HL-60 (cell line): ENCODE data around the gene RPP30.
A peak's percentile ranks its signal among the peaks of the same experiment; 100 is the strongest.

Experiments used
- DNase-seq, 2 experiments: peaks; one replicate each; pipeline ENCODE4 v3.0.0-alpha.2; 2010 to 2020; ENCODE audit warnings: low read depth in 1 of 2, low spot score in 1 of 2
- H3K27ac ChIP-seq: fragments of 250-450 bp; sonication (Bioruptor Pico); replicated peaks from 2 replicates; pipeline ENCODE4 v1.5.1; 2020; ENCODE audit warnings: mild to moderate bottlenecking, moderate library complexity
- H3K27me3 ChIP-seq: fragments of 250-450 bp; sonication (Bioruptor Pico); 2 replicates; pipeline ENCODE4 v1.5.1; 2021; ENCODE audit warnings: mild to moderate bottlenecking, moderate library complexity; ENCODE audit not compliant: insufficient read depth, poor library complexity, severe bottlenecking
- H3K4me3 ChIP-seq: replicated peaks from 2 replicates; pipeline ENCODE4 v1.5.1; 2011; ENCODE audit warnings: mild to moderate bottlenecking, control low read depth, low read length; ENCODE audit not compliant: insufficient read depth
- CTCF ChIP-seq: IDR thresholded peaks from one replicate; pipeline ENCODE4 v1.5.1; 2011; ENCODE audit warnings: low read length, control low read depth, inconsistent platforms; ENCODE audit not compliant: insufficient read depth
- GABPA ChIP-seq: IDR thresholded peaks from 2 replicates; pipeline ENCODE4 v1.6.1; 2012; ENCODE audit warnings: low read depth
- POLR2AphosphoS5 ChIP-seq: IDR thresholded peaks from 2 replicates; pipeline ENCODE4 v1.6.1; 2012; ENCODE audit warnings: low read depth
- SPI1 ChIP-seq: IDR thresholded peaks from 2 replicates; pipeline ENCODE4 v1.6.1; 2012; ENCODE audit warnings: low read depth, mild to moderate bottlenecking, borderline replicate concordance
- TF ChIP-seq, protein P1 (sequence below): IDR thresholded peaks from 2 replicates; pipeline ENCODE4 v1.6.1; 2012; ENCODE audit warnings: low read depth; ENCODE audit not compliant: insufficient replicate concordance

The RPP30 gene

GRCh38 chr10:90845726-90846125 is 26.0 kb upstream of the RPP30 start:
- H3K27ac ChIP-seq = no peak overlapping the region
- DNase-seq = no peak
- H3K4me3 ChIP-seq = no peak overlapping the region
- no peaks in the 10 kb centered on the region for H3K27me3 ChIP-seq
- TF ChIP-seq SPI1 = no peak
- TF ChIP-seq GABPA = no peak
- TF ChIP-seq POLR2AphosphoS5 = no peak
- TF ChIP-seq, protein P1, sequence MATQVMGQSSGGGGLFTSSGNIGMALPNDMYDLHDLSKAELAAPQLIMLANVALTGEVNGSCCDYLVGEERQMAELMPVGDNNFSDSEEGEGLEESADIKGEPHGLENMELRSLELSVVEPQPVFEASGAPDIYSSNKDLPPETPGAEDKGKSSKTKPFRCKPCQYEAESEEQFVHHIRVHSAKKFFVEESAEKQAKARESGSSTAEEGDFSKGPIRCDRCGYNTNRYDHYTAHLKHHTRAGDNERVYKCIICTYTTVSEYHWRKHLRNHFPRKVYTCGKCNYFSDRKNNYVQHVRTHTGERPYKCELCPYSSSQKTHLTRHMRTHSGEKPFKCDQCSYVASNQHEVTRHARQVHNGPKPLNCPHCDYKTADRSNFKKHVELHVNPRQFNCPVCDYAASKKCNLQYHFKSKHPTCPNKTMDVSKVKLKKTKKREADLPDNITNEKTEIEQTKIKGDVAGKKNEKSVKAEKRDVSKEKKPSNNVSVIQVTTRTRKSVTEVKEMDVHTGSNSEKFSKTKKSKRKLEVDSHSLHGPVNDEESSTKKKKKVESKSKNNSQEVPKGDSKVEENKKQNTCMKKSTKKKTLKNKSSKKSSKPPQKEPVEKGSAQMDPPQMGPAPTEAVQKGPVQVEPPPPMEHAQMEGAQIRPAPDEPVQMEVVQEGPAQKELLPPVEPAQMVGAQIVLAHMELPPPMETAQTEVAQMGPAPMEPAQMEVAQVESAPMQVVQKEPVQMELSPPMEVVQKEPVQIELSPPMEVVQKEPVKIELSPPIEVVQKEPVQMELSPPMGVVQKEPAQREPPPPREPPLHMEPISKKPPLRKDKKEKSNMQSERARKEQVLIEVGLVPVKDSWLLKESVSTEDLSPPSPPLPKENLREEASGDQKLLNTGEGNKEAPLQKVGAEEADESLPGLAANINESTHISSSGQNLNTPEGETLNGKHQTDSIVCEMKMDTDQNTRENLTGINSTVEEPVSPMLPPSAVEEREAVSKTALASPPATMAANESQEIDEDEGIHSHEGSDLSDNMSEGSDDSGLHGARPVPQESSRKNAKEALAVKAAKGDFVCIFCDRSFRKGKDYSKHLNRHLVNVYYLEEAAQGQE = no peak

GRCh38 chr10:90846746-90847145 is 25.0 kb upstream of the RPP30 start:
- TF ChIP-seq POLR2AphosphoS5 (no peak), CTCF (no peak), GABPA (no peak), SPI1 (no peak)
- TF ChIP-seq, protein P1 = no peak
- no peak overlapping the region for H3K27ac ChIP-seq
- H3K27me3 ChIP-seq = no peaks in the 10 kb centered on the region
- DNase-seq = no peak
- no peak overlapping the region for H3K4me3 ChIP-seq

- Histone ChIP-seq H3K27me3 (no peaks in the 10 kb centered on the region), H3K27ac (no peak overlapping the region), H3K4me3 (no peak overlapping the region)
- TF ChIP-seq SPI1 (peak; percentile 25; the same call in 1 of the 2 replicates), POLR2AphosphoS5 (no peak)
- TF ChIP-seq, protein P1 = no peak
- peak in 1 of 2 experiments; percentile 4 for DNase-seq
These were observed 24.3 kb upstream of the RPP30 start for GRCh38 chr10:90847436-90847835.

DNA sequence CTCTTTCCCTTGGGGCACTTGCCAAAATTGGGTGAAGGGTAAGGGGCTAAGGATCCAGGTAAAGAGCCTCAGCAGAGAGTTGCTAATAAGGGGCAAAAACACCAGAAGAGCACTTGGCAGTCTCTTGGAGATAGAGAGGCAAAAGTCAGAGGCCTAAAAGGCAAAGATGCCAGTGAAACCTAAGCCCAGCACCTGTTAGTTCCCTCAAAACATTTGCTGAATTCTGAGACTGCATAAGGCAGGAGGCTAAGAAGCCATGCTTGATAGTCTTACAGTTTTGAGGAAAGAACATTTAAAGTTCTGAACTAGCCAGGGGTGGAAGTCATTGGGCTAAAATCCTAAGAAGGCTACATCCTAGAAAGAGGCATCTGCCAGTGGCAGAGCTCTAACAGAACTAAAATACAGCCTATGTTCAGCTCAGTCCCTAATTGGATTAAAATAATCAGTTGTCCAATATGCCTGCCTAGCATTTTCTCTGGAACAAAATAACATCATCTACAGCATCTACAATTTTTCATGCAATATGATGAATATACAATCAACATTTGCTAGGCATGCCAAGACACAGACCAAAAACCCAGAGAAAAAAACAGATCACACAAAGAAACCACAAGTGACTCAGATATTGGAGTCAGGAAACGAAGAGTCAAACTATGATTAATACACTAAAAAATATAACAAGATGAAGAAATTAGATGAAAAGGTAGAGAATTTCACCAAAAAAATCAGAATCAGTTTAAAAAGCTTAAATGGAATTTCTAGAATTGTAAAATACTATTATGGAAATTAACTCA is 21.6 kb upstream of the RPP30 start:
- H3K27me3 ChIP-seq = peaks cover 4% of the 10 kb centered on the region
- TF ChIP-seq CTCF = no peak
- TF ChIP-seq, protein P1 = no peak
- no peak for TF ChIP-seq SPI1
- TF ChIP-seq GABPA = no peak
- TF ChIP-seq POLR2AphosphoS5 = no peak
- no peak overlapping the region for H3K27ac ChIP-seq
- DNase-seq = no peak
- H3K4me3 ChIP-seq = no peak overlapping the region
